ENCODE results near the gene PLEKHS1.

Gene PLEKHS1

GRCh38 chr10:113751181-113751732, at the start of gene PLEKHS1:
TSS of gene PLEKHS1 (plus strand) at chr10:113751682. CDS start at chr10:113755278, 3,596 bp downstream.
- H3K27me3 ChIP-seq (ENCODE audit: control insufficient read depth in 5 of 5, insufficient read depth in 4 of 5, low read length in 5 of 5): no peaks in the 10 kb centered on the region
- H3K4me1 ChIP-seq (ENCODE audit: control insufficient read depth in 5 of 5, insufficient read depth in 5 of 5, low read length in 5 of 5): peaks cover 0 to 6% (median 3%) of the 10 kb centered on the region in 5 donors
- H3K4me3 ChIP-seq (ENCODE audit: low read depth in 1 of 5, low read length in 5 of 5): no peak within 1 kb of the TSS
- H3K9ac ChIP-seq (ENCODE audit: low read length in 5 of 5): no peak within 1 kb of the TSS
- H3K27ac ChIP-seq (ENCODE audit: low read depth, low read length): no peak within 1 kb of the TSS
- no peaks in the 10 kb centered on the region for H3K9me3 ChIP-seq (ENCODE audit: control insufficient read depth in 5 of 5, low read length in 5 of 5)
- no peaks in the 10 kb centered on the region for H3K36me3 ChIP-seq (ENCODE audit: control insufficient read depth in 5 of 5, insufficient read depth in 5 of 5, low read length in 5 of 5)

- Histone ChIP-seq H3K4me3 (ENCODE audit: low read depth in 1 of 5, low read length in 5 of 5) (no peak overlapping the region), H3K4me1 (ENCODE audit: control insufficient read depth in 5 of 5, insufficient read depth in 5 of 5, low read length in 5 of 5) (peaks cover 2 to 28% (median 12%) of the 10 kb centered on the region in 5 donors), H3K36me3 (ENCODE audit: control insufficient read depth in 5 of 5, insufficient read depth in 5 of 5, low read length in 5 of 5) (peaks cover 5 to 31% (median 16%) of the 10 kb centered on the region in 5 donors), H3K27ac (ENCODE audit: low read depth, low read length) (no peak overlapping the region), H3K9ac (ENCODE audit: low read length in 5 of 5) (no peak overlapping the region), H3K9me3 (ENCODE audit: control insufficient read depth in 5 of 5, low read length in 5 of 5) (no peaks in the 10 kb centered on the region), H3K27me3 (ENCODE audit: control insufficient read depth in 5 of 5, insufficient read depth in 4 of 5, low read length in 5 of 5) (no peaks in the 10 kb centered on the region)
Observed at GRCh38 chr10:113704637-113705343, 46.7 kb upstream of the PLEKHS1 start.

- Histone ChIP-seq H3K9ac (ENCODE audit: low read length in 5 of 5) (peak overlapping the region in 1 of 5 donors; percentile 20), H3K27me3 (ENCODE audit: control insufficient read depth in 5 of 5, insufficient read depth in 4 of 5, low read length in 5 of 5) (no peaks in the 10 kb centered on the region), H3K36me3 (ENCODE audit: control insufficient read depth in 5 of 5, insufficient read depth in 5 of 5, low read length in 5 of 5) (peaks cover 5 to 29% (median 16%) of the 10 kb centered on the region in 5 donors), H3K4me3 (ENCODE audit: low read depth in 1 of 5, low read length in 5 of 5) (no peak overlapping the region), H3K9me3 (ENCODE audit: control insufficient read depth in 5 of 5, low read length in 5 of 5) (no peaks in the 10 kb centered on the region), H3K4me1 (ENCODE audit: control insufficient read depth in 5 of 5, insufficient read depth in 5 of 5, low read length in 5 of 5) (peaks cover 2 to 33% (median 12%) of the 10 kb centered on the region in 5 donors), H3K27ac (ENCODE audit: low read depth, low read length) (no peak overlapping the region)
Observed at GRCh38 chr10:113705344-113705652, 46.2 kb upstream of the PLEKHS1 start.

- no peaks in the 10 kb centered on the region for H3K27me3 ChIP-seq (ENCODE audit: control insufficient read depth in 5 of 5, insufficient read depth in 4 of 5, low read length in 5 of 5)
- H3K4me3 ChIP-seq (ENCODE audit: low read depth in 1 of 5, low read length in 5 of 5): no peak overlapping the region
- H3K36me3 ChIP-seq (ENCODE audit: control insufficient read depth in 5 of 5, insufficient read depth in 5 of 5, low read length in 5 of 5): peaks cover 5 to 29% (median 15%) of the 10 kb centered on the region in 5 donors
- H3K9me3 ChIP-seq (ENCODE audit: control insufficient read depth in 5 of 5, low read length in 5 of 5): no peaks in the 10 kb centered on the region
- H3K4me1 ChIP-seq (ENCODE audit: control insufficient read depth in 5 of 5, insufficient read depth in 5 of 5, low read length in 5 of 5): peaks cover 2 to 36% (median 19%) of the 10 kb centered on the region in 5 donors
- no peak overlapping the region for H3K27ac ChIP-seq (ENCODE audit: low read depth, low read length)
- H3K9ac ChIP-seq (ENCODE audit: low read length in 5 of 5): no peak overlapping the region
Observed at GRCh38 chr10:113706623-113707022, 44.9 kb upstream of the PLEKHS1 start.

GRCh38 chr10:113708640-113709039, 42.8 kb upstream of the PLEKHS1 start:
- H3K27ac ChIP-seq (ENCODE audit: low read depth, low read length): no peak overlapping the region
- H3K9ac ChIP-seq (ENCODE audit: low read length in 5 of 5): no peak overlapping the region
- H3K4me3 ChIP-seq (ENCODE audit: low read depth in 1 of 5, low read length in 5 of 5): no peak overlapping the region
- peaks cover 2 to 36% (median 20%) of the 10 kb centered on the region in 5 donors for H3K4me1 ChIP-seq (ENCODE audit: control insufficient read depth in 5 of 5, insufficient read depth in 5 of 5, low read length in 5 of 5)
- no peaks in the 10 kb centered on the region for H3K27me3 ChIP-seq (ENCODE audit: control insufficient read depth in 5 of 5, insufficient read depth in 4 of 5, low read length in 5 of 5)
- peaks cover 0 to 24% (median 11%) of the 10 kb centered on the region in 5 donors for H3K36me3 ChIP-seq (ENCODE audit: control insufficient read depth in 5 of 5, insufficient read depth in 5 of 5, low read length in 5 of 5)
- H3K9me3 ChIP-seq (ENCODE audit: control insufficient read depth in 5 of 5, low read length in 5 of 5): no peaks in the 10 kb centered on the region

GRCh38 chr10:113709221-113709838, 42.2 kb upstream of the PLEKHS1 start:
- Histone ChIP-seq H3K9me3 (ENCODE audit: control insufficient read depth in 5 of 5, low read length in 5 of 5) (no peaks in the 10 kb centered on the region), H3K4me1 (ENCODE audit: control insufficient read depth in 5 of 5, insufficient read depth in 5 of 5, low read length in 5 of 5) (peaks cover 2 to 36% (median 20%) of the 10 kb centered on the region in 5 donors), H3K4me3 (ENCODE audit: low read depth in 1 of 5, low read length in 5 of 5) (no peak overlapping the region), H3K27me3 (ENCODE audit: control insufficient read depth in 5 of 5, insufficient read depth in 4 of 5, low read length in 5 of 5) (no peaks in the 10 kb centered on the region), H3K27ac (ENCODE audit: low read depth, low read length) (no peak overlapping the region), H3K9ac (ENCODE audit: low read length in 5 of 5) (no peak overlapping the region), H3K36me3 (ENCODE audit: control insufficient read depth in 5 of 5, insufficient read depth in 5 of 5, low read length in 5 of 5) (peaks cover 0 to 18% (median 4%) of the 10 kb centered on the region in 5 donors)

GRCh38 chr10:113711142-113711541, 40.3 kb upstream of the PLEKHS1 start:
- no peak overlapping the region for H3K4me3 ChIP-seq (ENCODE audit: low read depth in 1 of 5, low read length in 5 of 5)
- peaks cover 0 to 23% (median 10%) of the 10 kb centered on the region in 5 donors for H3K36me3 ChIP-seq (ENCODE audit: control insufficient read depth in 5 of 5, insufficient read depth in 5 of 5, low read length in 5 of 5)
- peaks cover 0 to 33% (median 9%) of the 10 kb centered on the region in 5 donors for H3K4me1 ChIP-seq (ENCODE audit: control insufficient read depth in 5 of 5, insufficient read depth in 5 of 5, low read length in 5 of 5)
- no peak overlapping the region for H3K9ac ChIP-seq (ENCODE audit: low read length in 5 of 5)
- H3K27ac ChIP-seq (ENCODE audit: low read depth, low read length): no peak overlapping the region
- H3K27me3 ChIP-seq (ENCODE audit: control insufficient read depth in 5 of 5, insufficient read depth in 4 of 5, low read length in 5 of 5): no peaks in the 10 kb centered on the region
- H3K9me3 ChIP-seq (ENCODE audit: control insufficient read depth in 5 of 5, low read length in 5 of 5): no peaks in the 10 kb centered on the region

- Histone ChIP-seq H3K9ac (ENCODE audit: low read length in 5 of 5) (no peak overlapping the region), H3K27ac (ENCODE audit: low read depth, low read length) (no peak overlapping the region), H3K4me3 (ENCODE audit: low read depth in 1 of 5, low read length in 5 of 5) (no peak overlapping the region), H3K27me3 (ENCODE audit: control insufficient read depth in 5 of 5, insufficient read depth in 4 of 5, low read length in 5 of 5) (no peaks in the 10 kb centered on the region), H3K4me1 (ENCODE audit: control insufficient read depth in 5 of 5, insufficient read depth in 5 of 5, low read length in 5 of 5) (peaks cover 0 to 31% (median 9%) of the 10 kb centered on the region in 5 donors), H3K36me3 (ENCODE audit: control insufficient read depth in 5 of 5, insufficient read depth in 5 of 5, low read length in 5 of 5) (peaks cover 0 to 23% (median 10%) of the 10 kb centered on the region in 5 donors), H3K9me3 (ENCODE audit: control insufficient read depth in 5 of 5, low read length in 5 of 5) (no peaks in the 10 kb centered on the region)
Observed at GRCh38 chr10:113712024-113712423, 39.5 kb upstream of the PLEKHS1 start.

GRCh38 chr10:113712755-113713639, 38.5 kb upstream of the PLEKHS1 start:
- Histone ChIP-seq H3K27ac (ENCODE audit: low read depth, low read length) (no peak overlapping the region), H3K4me1 (ENCODE audit: control insufficient read depth in 5 of 5, insufficient read depth in 5 of 5, low read length in 5 of 5) (peaks cover 0 to 25% (median 9%) of the 10 kb centered on the region in 5 donors), H3K36me3 (ENCODE audit: control insufficient read depth in 5 of 5, insufficient read depth in 5 of 5, low read length in 5 of 5) (peaks cover 0 to 29% (median 14%) of the 10 kb centered on the region in 5 donors), H3K4me3 (ENCODE audit: low read depth in 1 of 5, low read length in 5 of 5) (no peak overlapping the region), H3K9me3 (ENCODE audit: control insufficient read depth in 5 of 5, low read length in 5 of 5) (no peaks in the 10 kb centered on the region), H3K9ac (ENCODE audit: low read length in 5 of 5) (no peak overlapping the region), H3K27me3 (ENCODE audit: control insufficient read depth in 5 of 5, insufficient read depth in 4 of 5, low read length in 5 of 5) (no peaks in the 10 kb centered on the region)

All from subcutaneous abdominal adipose tissue (tissue), 5 donors.